ENCODE measurements around the gene IQCH. TPM values are rescaled to one million over a fixed set of nuclear protein-coding genes. Genes with fewer than 3 reads are reported as not detected.

IQCH gene
- total and polyA plus RNA-seq, 9 of the 15 experiments (the other 6 are each of a cell fraction or from before 2014, with no cell fraction given), result 1.8 to 3.9 (median 2.7) TPM

DNA sequence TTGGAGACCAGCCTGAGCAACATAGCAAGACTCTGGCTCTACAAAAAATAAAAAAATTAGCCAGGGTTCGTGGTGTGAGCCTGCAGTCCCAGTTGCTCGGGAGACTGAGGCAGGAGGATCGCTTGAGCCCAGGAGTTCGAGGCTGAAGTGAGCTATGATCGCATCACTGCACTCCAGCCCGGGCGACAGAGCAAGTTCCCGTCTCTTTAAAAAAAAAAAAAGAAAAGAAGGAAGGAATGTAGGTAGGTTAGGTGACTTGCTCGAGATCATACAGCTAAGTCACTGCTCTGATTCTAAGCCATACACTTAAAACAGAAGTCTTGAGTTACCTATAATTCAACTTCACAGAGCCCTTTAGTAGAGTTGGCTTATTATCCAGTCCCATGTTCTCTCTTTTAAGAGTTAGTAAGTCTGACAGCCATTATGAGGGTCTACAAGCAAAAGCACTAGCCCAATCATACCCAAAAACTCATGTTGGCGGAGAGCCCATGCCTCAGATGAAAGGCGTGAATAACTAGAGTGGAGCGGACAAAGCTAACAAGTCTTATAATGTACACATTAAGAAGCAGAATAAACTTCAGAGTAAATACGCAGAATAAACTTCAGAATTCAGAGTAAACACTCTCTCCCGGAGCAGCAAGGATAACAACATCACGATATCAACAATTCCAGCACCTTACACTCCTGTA lies 893 bp upstream of the IQCH start (continued):
- TF ChIP-seq, protein P1, sequence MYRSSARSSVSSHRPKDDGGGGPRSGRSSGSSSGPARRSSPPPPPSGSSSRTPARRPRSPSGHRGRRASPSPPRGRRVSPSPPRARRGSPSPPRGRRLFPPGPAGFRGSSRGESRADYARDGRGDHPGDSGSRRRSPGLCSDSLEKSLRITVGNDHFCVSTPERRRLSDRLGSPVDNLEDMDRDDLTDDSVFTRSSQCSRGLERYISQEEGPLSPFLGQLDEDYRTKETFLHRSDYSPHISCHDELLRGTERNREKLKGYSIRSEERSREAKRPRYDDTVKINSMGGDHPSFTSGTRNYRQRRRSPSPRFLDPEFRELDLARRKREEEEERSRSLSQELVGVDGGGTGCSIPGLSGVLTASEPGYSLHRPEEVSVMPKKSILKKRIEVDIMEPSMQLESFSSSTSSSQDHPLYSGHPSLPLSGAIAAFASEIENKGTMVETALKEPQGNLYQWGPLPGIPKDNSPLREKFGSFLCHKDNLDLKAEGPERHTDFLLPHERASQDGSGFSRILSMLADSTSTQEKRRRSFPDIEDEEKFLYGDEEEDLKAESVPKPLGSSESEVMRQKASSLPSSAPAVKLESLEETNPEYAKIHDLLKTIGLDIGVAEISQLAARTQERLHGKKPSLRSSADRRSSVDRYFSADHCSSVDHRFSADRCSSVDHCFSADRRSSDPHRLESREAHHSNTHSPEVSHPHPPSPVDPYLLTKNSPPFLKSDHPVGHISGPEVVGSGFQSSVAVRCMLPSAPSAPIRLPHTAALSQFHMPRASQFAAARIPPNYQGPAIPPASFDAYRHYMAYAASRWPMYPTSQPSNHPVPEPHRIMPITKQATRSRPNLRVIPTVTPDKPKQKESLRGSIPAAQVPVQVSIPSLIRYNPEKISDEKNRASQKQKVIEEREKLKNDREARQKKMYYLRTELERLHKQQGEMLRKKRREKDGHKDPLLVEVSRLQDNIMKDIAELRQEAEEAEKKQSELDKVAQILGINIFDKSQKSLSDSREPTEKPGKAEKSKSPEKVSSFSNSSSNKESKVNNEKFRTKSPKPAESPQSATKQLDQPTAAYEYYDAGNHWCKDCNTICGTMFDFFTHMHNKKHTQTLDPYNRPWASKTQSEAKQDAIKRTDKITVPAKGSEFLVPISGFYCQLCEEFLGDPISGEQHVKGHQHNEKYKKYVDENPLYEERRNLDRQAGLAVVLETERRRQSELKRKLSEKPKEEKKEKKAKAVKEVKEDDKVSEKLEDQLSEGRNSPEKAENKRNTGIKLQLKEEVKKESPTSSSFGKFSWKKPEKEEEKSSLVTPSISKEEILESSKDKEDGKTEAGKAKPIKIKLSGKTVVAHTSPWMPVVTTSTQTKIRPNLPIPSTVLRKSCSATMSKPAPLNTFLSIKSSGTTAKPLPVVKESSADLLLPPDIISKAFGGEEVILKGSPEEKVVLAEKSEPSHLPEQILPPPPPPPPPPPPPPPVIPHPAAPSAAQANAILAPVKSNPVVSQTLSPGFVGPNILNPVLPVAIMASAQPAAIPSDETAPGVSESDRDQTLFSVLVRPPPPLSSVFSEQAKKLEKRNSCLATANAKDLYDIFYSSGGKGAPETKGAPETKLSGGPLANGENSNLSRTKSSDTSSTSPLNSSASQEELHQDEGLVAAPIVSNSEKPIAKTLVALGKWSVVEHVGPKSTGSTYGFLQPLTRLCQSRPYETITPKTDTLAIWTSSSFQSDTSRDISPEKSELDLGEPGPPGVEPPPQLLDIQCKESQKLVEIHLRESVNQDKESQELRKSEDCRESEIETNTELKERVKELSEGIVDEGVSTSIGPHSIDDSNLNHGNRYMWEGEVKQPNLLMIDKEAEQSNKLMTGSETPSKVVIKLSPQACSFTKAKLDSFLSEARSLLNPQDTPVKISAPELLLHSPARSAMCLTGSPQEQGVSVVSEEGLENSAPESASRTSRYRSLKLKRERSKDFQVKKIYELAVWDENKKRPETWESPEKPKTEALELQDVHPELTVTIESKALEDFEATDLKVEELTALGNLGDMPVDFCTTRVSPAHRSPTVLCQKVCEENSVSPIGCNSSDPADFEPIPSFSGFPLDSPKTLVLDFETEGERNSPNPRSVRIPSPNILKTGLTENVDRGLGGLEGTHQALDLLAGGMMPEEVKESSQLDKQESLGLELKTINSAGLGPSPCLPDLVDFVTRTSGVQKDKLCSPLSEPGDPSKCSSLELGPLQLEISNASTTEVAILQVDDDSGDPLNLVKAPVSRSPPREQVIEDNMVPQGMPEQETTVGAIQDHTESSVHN (IDR thresholded peaks at IDR 0.05; ENCODE audit: borderline replicate concordance in 1 of 2, low read depth in 1 of 2), result 0 out of 4 replicates have a peak, but pooled peaks of 1 of the 2 experiments have one; percentile 25

Measured in K562 (cell line).